Measurements from ENCODE around the gene ANKLE1. TPM values are rescaled to one million over a fixed set of nuclear protein-coding genes. Genes with fewer than 3 reads are reported as not detected.

The ANKLE1 gene
- total RNA-seq, 4 donors from 2014 or later: under 0.01 to 3.0 (median 0.88) TPM

GRCh38 chr19:17240062-17240752 lies 41.5 kb upstream of the ANKLE1 start:
- H3K27me3 ChIP-seq: no peaks in the 10 kb centered on the region
- intact Hi-C loops (cut with DNase I): no loop called here
- WGBS: 72% methylated on average over 20 of the region's 24 CpGs
- peak overlapping the region in 2 of 4 donors; percentile 16 to 45 for H3K27ac ChIP-seq (replicated peaks in 1 of 4)
- no peak for TF ChIP-seq POLR2AphosphoS5 (IDR thresholded peaks at IDR 0.05)
- TF ChIP-seq CTCF (IDR thresholded peaks at IDR 0.05): no peak
- TF ChIP-seq EP300 (IDR thresholded peaks at IDR 0.05): no peak
- TF ChIP-seq POLR2A (IDR thresholded peaks at IDR 0.05; ENCODE audit: low read depth): no peak
- H3K4me3 ChIP-seq: no peak overlapping the region
- DNase-seq (ENCODE audit: extremely low spot score): no peak
- H3K4me1 ChIP-seq: peaks cover 39 to 78% (median 58%) of the 10 kb centered on the region in 4 donors
- H3K36me3 ChIP-seq: peaks cover 4 to 36% (median 31%) of the 10 kb centered on the region in 4 donors
- no peaks in the 10 kb centered on the region for H3K9me3 ChIP-seq

- peak overlapping the region; percentile 82 to 90 (median 87) for H3K27ac ChIP-seq (replicated peaks in 1 of 4)
- no peak overlapping the region for H3K4me3 ChIP-seq
- intact Hi-C loops (cut with DNase I): no loop called here
- no peaks in the 10 kb centered on the region for H3K9me3 ChIP-seq
- peaks cover 4 to 36% (median 31%) of the 10 kb centered on the region in 4 donors for H3K36me3 ChIP-seq
- peaks cover 36 to 71% (median 51%) of the 10 kb centered on the region in 4 donors for H3K4me1 ChIP-seq
- 97% methylated on average over 6 of the region's 6 CpGs for WGBS
- no peak for DNase-seq (ENCODE audit: extremely low spot score)
- no peaks in the 10 kb centered on the region for H3K27me3 ChIP-seq
- TF ChIP-seq CTCF (IDR thresholded peaks at IDR 0.05) (no peak), POLR2A (IDR thresholded peaks at IDR 0.05; ENCODE audit: low read depth) (no peak), EP300 (IDR thresholded peaks at IDR 0.05) (no peak), POLR2AphosphoS5 (IDR thresholded peaks at IDR 0.05) (no peak)
Observed at GRCh38 chr19:17240826-17241399, 40.8 kb upstream of the ANKLE1 start.

- WGBS: no CpG with 5 or more reads among the region's 8 CpGs
- Histone ChIP-seq H3K4me1 (peaks cover 37 to 71% (median 51%) of the 10 kb centered on the region in 4 donors), H3K27ac (replicated peaks in 1 of 4) (peak overlapping the region; percentile 82 to 90 (median 87)), H3K4me3 (peak overlapping the region in 3 of 4 donors; percentile 76 to 97 (median 92)), H3K27me3 (no peaks in the 10 kb centered on the region), H3K36me3 (peaks cover 4 to 30% (median 25%) of the 10 kb centered on the region in 4 donors), H3K9me3 (no peaks in the 10 kb centered on the region)
- DNase-seq (ENCODE audit: extremely low spot score): no peak
- TF ChIP-seq POLR2A (IDR thresholded peaks at IDR 0.05; ENCODE audit: low read depth): no peak
- TF ChIP-seq CTCF (IDR thresholded peaks at IDR 0.05): no peak
- TF ChIP-seq POLR2AphosphoS5 (IDR thresholded peaks at IDR 0.05): no peak
- no peak for TF ChIP-seq EP300 (IDR thresholded peaks at IDR 0.05)
- intact Hi-C loops (cut with DNase I): no loop called here
Observed at GRCh38 chr19:17242431-17243208, 39.1 kb upstream of the ANKLE1 start.

- Histone ChIP-seq H3K4me3 (peak overlapping the region; percentile 76 to 97 (median 90)), H3K4me1 (peaks cover 37 to 71% (median 53%) of the 10 kb centered on the region in 4 donors), H3K9me3 (no peaks in the 10 kb centered on the region), H3K36me3 (peaks cover 2 to 24% (median 18%) of the 10 kb centered on the region in 4 donors), H3K27ac (replicated peaks in 1 of 4) (peak overlapping the region; percentile 82 to 90 (median 87)), H3K27me3 (no peaks in the 10 kb centered on the region)
- no peak for DNase-seq (ENCODE audit: extremely low spot score)
- intact Hi-C loops (cut with DNase I): no loop called here
- 48% methylated on average over 6 of the region's 8 CpGs for WGBS
- no peak for TF ChIP-seq POLR2AphosphoS5 (IDR thresholded peaks at IDR 0.05)
- no peak for TF ChIP-seq POLR2A (IDR thresholded peaks at IDR 0.05; ENCODE audit: low read depth)
- no peak for TF ChIP-seq CTCF (IDR thresholded peaks at IDR 0.05)
- TF ChIP-seq EP300 (IDR thresholded peaks at IDR 0.05): no peak
Observed at GRCh38 chr19:17243211-17243829, 38.4 kb upstream of the ANKLE1 start.
